NCI-H1048 (cell line): ENCODE results near the gene BICC1.

ENCODE experiments used
- DNase-seq: peaks from one replicate; lab custom pipeline; 2025; lab: John Stamatoyannopoulos, UW

Gene BICC1

DNA sequence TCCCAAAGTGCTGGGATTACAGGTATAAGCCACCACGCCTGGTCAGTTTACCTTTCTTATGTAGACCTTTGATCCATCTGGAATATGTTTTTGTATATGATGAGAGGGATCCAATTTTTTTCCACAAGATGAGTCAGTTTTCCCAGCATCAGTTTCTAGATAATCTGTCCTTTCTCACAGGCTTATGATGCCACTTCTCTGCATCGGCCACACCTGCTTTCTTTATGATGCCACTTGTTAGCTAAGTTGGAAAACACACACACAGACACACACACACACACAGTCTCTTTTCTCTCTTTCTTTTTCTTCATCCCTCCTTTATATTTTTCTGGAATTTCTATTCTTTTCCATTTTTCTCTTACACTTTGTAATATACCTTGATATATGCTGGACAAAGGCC is 240.8 kb downstream of the BICC1 start:
- no peak for DNase-seq

DNA sequence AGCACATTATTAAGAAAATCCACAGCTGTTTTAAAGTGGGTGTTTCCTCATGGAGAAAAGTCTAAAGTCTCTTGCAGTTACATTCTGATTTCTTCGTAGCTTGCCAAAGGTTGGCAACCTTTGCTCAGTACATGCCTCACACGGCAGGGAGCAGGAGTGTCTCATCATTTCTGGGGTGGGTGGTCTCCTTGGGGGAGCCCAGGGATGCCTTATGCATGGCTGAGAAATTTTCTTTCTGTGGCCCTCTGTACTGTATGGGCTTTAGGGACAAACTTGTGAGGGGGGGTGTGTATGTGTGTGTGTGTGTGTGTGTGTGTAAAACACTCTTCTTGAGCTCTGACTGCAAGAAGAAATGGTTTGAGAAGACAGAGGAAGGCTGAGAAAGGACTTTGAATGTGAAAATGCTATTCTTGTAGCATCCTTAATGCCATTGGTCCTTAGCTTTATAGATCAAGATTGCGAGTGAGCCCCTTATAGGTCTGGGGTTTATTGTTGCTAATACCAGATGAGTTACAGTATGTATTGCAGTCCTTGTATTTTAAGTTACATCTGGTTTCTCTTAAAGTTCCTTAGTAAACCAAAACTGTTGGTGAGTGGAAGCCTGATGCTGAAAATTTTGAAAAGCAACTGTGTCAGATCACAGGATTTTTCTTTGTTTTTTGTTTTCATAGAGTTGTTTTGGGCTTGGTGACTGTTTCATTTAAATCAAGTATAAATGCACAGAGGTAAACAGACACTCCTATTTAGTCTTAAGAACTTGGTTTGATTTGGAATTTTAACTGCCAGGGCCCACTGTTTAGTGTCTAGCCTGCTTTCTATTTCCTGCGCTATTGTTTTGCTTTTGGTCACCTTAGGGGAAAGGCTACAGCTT is 242.0 kb downstream of the BICC1 start:
- DNase-seq = no peak

DNA sequence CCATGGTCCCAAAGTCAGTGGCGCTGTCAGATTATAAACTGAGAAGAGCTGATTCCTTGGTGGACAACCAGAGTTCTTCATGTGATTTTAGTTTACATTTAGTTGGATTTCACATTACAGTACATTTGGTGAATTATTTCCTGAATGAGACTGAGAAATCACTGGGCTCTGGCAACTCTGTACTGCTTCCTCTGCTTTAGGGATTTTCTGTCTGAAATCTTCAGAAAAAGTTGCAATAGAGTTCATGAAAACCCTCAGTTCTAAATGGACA is 242.6 kb downstream of the BICC1 start:
- DNase-seq = no peak

DNA sequence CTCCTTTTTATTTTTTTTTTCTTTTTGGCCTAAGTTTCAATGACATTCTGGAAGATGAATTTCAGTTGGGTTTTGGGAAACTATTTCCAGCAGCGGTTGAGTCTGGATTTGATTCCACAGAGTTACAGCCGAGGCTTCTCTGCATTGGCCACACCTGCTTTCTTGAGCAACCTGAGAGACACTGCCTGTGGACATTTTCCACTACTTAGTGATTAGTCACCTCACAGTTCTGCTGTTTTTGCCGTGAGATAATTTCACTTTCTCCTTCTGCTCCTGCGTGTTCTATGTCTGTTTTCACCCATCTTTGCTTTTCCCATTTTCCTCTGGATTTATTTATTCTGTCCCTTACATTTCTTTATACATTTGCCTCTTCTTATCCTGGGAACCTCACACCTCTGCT is 243.0 kb downstream of the BICC1 start:
- DNase-seq = no peak

DNA sequence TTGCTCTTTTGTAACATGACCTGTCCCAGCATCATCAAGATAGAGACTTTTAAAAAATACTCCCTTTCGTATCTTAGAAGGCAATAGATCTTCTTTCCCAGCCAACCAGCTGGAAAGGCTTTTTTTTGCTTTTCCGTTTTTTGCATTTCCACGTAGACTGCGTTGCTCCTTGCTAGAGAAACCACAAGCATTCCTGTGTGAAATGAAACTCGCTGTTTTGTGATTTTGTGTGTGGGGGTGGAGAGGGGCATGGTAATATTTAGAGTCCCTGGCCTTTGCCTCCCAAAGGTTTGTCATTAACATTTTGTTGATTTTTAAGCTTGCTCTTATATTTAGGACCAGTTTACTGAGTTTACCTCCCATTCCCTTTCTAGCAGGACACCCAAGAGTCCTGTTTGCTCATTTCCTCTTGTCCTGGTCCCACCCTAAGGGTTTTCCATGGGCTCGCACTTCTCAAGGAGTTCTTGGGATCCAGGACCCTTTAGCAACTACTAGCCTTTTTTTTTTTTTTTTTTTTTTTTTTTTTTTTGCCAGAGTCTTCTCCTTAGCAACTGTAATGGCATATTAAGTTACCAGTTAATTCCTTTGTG is 243.6 kb downstream of the BICC1 start:
- DNase-seq = no peak

DNA sequence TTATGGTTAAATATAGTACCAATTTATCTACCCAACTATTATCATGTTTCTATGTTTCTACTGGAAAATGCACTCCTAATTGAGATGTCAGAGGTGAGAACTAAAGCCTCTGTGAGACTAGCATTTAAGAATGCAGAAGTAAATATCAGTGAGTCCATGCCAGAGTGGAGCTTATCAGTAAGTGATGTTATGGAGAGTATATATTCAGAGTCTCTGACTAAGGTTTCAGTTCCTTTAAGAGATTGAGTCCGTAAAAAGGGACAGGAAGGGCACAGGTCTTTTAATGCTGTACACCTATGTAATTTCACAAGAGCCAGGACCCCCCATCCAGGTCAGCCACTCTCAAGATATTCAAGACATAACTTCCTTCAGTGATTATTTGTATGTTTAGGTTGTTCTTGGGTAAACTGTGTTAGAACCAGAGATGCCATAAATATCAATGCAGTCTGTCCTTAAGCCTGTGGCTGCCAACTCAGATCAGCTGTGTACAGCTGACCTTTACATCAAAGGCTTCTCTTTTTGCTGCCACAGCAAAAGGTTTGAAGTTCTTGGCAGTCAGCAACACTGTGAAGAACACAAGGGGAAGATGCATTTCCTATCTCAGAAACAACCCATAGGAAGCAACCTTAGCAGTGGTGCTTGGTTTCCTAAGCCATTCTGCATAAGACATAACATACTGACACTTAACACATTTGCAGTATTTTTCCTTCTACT is 244.8 kb downstream of the BICC1 start:
- no peak for DNase-seq

DNA sequence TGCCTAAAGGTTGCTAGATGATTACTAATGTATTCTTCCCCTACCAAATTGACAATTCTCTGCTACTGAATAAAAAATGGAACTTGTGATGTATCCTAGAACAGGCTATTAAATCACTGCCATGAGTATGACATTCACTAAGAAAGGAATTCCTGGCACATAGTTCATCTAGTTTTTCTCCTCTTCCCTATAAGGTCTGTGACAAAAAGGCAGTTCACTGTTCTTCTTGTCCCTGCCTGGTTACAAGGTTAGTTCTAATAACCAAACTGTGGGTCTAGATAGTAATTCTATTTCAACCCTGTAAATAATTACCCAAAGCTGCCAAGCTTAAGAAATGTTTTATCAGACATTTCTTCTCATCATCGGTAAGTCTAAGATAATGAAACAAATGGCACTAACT is 245.6 kb downstream of the BICC1 start:
- DNase-seq = no peak

DNA sequence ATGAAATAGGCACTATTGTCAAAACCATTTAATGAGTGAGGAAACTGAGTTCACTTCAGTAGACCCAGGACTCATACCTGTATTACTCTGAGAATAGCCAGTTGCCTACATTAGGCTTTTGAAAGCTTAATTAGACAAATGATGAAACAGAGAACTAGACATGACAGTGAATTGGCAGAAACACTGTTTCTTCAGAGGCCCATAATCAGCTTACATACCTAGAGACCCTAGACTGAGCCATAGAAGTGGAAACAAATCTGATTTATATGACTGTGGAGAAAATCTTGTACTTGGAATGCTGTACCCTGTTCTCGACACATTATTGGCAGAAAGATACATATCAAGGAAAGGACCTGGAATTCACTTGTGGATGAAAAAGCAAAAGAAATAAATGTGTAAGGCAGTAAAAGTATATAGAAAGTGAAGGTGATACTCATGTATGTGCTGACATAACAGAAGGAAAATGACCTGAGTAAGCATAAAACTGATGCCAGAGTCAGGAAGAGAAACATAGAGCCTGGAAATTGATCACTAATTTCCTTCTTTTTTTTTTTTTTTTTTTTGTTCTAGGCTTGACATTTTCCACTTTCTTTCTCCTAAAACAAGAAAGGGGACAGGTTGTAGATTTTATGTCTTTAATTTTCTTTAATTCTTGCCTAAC is 251.5 kb downstream of the BICC1 start:
- DNase-seq = no peak

DNA sequence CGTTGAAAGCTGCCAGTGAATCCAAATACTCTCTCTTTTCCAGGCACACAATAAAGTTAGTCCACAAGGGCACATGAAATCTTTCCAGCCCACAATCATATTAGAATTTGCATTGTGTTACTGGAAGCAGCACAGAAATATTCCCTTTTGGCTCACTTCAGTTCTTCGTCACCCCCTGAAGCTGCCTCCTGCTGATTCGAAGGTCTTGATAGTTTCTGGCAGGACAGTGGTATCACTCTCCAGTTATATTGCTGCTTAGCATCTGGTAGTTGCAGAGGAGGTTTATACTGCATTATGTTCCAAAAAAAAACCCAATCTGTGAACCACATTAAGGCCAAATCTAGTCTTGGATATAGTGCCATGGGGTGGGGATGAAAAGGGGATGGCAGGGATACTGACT is 253.2 kb downstream of the BICC1 start:
- no peak for DNase-seq

DNA sequence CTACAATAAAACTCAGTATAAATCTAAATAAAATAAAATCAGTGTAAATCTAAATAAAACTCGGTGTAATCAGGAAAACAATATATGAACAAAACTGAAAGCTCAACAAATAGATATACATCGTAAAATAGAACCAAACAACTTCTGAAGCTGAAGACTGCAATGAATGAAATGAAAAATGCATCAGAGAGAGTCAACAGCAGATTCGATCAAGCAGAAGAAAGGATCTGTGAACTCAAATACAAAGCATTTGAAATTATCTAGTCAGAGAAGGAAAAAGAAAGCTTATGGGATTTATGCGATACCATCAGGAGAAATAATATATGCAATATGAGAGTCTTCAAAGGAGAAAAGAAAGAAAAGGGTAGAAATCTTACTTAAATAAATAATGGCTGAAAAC is 255.0 kb downstream of the BICC1 start:
- no peak for DNase-seq

DNA sequence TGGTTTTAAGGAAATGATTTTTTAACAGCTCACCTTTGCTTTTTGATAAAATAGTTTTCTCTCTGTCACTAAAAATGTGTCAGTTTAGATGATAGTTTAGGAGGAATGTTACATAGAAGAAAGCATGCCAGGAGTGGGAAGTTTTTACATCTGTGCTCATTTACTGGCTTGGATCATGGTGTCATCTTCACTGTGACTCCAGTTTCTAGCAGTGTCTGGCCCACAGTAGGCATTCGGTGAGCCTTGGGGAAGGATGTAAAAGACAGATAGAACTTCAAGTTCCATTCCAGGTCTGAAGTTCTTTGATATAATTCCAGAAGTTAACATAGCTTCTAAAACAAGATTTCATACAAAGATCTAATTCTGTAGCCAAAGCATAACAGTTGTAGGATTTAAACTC is 259.2 kb downstream of the BICC1 start:
- DNase-seq = no peak

DNA sequence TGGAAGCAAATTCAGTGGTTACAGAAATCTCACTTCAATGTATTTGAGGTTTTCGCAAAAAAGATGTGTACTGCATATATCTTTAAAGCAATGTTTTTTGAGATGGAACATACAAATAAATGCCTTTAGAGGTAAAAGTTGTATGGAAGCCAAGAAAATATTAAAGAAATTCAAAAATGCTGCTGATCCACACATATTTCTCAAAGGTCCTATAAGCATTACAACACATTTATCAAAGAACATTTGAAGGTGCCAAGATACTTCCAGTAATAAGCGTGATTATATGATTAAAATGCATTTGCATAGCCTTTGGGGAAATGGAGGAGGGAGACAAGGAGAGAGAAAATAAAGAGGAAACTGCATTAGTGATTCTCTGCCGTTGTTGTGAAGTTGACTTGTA is 260.1 kb downstream of the BICC1 start:
- no peak for DNase-seq

DNA sequence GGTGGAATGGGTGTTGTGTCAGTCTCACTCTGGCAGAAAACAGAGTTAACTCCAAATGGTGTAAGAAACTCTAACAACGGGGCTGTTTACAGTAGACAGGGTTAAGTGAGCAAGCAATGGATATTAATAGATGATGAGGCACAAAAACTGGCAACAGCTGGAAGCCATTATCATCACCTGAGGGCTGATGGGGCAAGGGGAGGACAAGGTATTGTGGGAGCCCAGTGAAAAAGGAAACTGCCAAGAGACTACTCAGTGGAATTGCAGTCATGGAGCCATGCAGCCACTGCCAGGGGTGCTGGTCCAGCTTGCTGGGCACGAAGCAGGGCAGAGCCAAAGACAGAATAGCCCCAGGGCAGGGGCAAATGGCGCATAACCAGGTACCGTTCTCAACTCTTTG is 260.7 kb downstream of the BICC1 start:
- DNase-seq = no peak

DNA sequence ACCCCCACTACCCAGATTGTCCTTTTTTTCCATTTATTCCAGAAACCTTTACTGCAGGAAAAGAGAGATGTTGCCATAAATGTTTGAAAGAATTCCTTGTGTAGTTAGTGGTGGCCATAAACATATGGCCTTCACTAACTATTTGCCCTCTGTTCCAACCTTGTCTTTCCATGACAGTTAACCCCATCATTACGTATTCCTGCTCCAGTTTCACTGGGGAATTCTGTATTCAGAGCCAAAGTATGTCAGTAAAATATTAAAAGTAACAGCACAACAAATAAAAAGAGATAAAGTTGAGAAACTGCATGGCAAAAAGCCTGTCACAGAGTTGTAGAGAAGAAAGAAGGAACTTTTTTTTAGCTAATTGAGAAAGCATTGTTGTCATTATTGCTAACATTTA is 261.3 kb downstream of the BICC1 start:
- no peak for DNase-seq

DNA sequence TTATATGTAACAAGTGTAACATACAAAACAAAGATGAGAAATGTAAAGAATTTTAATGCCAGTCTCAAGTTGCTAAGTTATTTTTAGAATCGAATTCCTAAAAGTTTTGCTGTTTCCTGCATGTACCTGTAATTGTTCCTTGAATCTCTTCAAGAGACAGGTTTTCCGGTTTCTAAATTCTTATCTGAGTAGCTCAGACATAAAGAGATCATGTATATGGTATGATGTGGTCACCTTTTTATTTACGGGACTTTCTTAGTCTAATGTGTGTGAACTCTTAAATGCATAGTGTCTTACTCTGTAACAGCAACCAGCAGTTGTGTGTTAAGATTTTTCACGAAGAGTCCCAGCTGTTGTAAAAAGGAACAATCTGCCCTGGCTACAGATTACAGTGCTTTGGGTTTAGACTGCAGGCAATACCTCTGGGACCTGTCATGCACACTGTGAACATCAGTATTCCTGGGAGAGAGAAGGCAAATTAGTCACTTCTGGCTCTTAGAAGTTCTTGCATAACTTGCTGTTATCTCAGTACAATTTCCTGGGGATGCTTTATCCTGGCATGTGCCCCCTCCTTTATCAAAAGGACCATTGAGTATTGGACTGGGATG is 263.4 kb downstream of the BICC1 start:
- DNase-seq = no peak

DNA sequence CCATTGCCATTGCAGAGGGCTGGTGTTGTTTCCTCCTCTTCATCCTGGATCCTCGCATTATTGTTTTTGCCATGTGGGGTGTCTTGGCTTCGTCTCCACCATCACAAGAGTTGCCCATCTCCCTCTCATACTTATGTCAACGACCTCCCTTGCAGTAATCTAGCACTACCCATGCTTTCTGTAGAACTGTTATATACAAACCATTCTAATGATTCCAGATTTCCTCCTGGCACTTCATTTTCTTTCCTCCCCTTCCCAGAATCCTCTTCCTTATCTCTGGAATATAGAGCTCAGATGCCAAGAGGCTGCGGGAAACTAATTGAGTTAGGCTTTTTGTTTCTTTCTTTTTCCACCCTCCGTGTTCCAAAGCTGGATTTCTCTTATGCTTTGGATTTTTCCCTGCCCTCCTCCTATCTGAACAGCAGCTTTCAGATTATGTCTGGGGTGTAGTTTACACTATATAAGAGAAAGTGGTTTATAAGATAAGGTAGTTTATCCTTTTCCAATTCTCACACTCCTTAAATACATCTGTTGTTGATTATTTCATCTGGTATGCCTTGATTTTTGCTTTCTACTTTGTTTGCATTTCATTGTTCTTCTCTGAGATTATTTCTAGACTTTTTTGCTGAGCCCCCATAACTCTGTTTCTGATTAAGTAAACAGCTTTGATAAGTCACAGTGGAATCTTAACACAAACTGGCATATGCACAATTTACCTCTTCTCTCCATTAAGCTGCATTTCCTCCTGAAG is 264.1 kb downstream of the BICC1 start:
- no peak for DNase-seq

DNA sequence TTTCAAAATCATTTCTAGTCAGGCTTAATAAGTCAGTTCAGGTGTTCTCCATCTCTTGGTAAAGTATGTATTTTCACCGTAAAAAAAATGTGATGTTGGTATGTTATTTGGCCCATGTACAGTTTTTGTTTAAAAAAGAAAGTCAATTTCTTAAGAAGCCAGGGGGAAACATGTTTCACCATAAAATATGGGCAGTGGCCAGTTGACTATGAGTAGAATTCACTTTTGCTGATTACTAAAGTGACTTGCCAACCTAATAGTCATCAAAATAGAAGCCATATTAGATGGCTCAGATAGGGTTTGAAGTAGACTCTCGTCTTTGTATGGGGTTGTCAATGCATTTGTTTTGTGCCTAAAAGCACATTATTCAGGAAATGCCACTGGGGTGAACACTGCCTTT is 266.3 kb downstream of the BICC1 start:
- no peak for DNase-seq

DNA sequence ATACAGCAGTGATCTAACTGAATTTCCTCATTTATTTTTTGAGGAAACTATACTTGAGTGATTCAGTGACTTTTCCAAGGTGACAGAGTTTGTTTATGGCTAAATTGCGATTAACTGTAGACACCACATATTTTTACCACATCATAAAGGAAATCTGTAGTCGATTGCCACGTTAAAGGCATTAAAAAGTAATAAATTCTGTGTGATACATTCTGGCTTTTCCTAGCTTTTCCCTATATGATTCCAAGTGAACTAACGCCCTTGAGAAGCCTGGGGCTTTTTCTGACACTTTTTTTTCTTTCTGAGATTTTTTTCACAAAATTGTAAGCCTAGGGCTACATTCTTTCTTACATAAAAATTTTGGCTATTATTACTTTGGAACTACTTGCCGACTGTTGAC is 266.9 kb downstream of the BICC1 start:
- DNase-seq = no peak

DNA sequence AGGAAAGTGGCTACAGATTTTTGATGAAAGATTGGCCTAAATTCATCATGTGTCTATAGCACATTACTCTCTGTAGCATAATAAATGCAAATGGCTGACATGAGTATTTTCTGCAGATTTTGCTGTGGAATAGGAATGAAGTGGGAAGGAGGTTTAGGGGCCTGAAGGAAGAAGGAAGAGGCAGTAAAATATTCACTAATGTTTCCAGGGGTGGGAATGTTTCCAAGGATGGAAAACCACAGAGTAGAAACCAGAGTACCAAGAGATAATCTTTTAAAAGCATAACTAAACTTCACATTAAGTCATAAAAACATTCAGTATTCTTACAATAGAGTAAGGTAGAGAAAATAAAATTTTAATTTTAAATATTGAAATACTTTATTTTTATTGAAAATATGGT is 267.8 kb downstream of the BICC1 start:
- DNase-seq = no peak

DNA sequence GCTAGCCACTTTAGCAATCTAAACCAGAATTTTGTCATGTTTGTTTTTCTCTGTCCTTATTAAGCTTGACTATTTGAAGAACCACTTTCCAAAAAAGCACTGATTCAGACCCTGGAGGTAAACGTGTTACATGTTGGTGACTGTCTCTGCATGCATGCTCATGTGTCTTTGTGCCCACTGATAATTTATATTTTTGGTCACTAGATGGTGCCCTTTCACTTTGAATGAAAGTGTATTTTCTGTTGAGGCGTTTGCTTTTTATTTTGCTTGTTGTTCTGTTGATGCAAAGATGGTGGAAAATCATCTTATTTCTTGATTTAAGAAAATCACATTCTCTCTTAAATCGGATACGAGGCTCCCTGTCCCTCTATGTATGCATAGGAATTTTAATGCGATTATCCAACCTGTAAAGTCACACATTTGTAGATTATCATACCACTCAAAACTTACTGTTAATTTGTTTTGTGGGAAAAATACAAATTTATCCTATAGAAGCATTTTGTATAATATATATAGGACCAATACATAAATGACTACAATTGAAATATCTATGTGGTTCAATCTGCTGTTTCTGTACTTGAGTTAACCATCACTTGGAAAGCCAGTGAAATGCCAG is 269.3 kb downstream of the BICC1 start:
- no peak for DNase-seq
